GM12878 (cell line): ENCODE results near the gene SBNO1. TPM values are rescaled to one million over a fixed set of nuclear protein-coding genes. Genes with fewer than 3 reads are reported as not detected.

Experiments used
- ATAC-seq: fragments of 200-7000 bp; cut with Tn5 transposase; 3 replicates; pipeline ENCODE4 v1.9.1; 2020; ENCODE audit warnings: mild to moderate bottlenecking, moderate library complexity
- BruUV-seq: library from RNA; stranded (reverse); fragments of 400-500 nt; replicated peaks from 2 replicates; lab custom pipeline; 2021; lab: Mats Ljungman, UMichigan
- CTCF ChIA-PET: fragments of 300-600 bp; sonication (Branson Sonifier 250); formaldehyde crosslinking; extraction: SDS; loops from one replicate; lab custom pipeline; 2021; ENCODE audit warnings: inconsistent platforms; lab: Yijun Ruan, JAX
- POLR2A ChIA-PET: fragments of 350-600 bp; formaldehyde crosslinking; extraction: SDS; loops from one replicate; lab custom pipeline; 2021; ENCODE audit warnings: inconsistent platforms; lab: Charles Lee
- RAD21 ChIA-PET: fragments of 300-600 bp; sonication (Branson Sonifier 250); formaldehyde crosslinking; loops from one replicate; lab custom pipeline; 2023; ENCODE audit warnings: antibody characterized with exemption; ENCODE audit not compliant: unreplicated experiment; lab: Charles Lee
- SMC1A ChIA-PET: fragments of 300-600 bp; sonication (Branson Sonifier 250); formaldehyde crosslinking; loops from one replicate; lab custom pipeline; 2023; ENCODE audit not compliant: unreplicated experiment, uncharacterized antibody; lab: Charles Lee
- DNase-seq: peaks from one replicate; pipeline ENCODE4 v3.0.0-alpha.2; 2011; ENCODE audit warnings: low read depth, low spot score
- FAIRE-seq: peaks from 3 replicates; lab custom pipeline; 2011; peaks lifted over from hg19 to GRCh38; lab: Jason Lieb, UNC
- H2AFZ ChIP-seq: 2 replicates; pipeline ENCODE4 v1.6.0; 2011; ENCODE audit warnings: low read depth, low read length, control low read depth; ENCODE audit not compliant: control insufficient read depth
- H3K27ac ChIP-seq: 2 replicates; pipeline ENCODE4 v1.5.1; 2011; ENCODE audit warnings: control low read depth; ENCODE audit not compliant: control insufficient read depth, insufficient read depth
- H3K27me3 ChIP-seq, 2 experiments: replicated peaks in 1 of 2; 2 replicates each; pipeline versions ENCODE4 v1.6.0 to v1.6.1; 2011; ENCODE audit warnings: low read length in 1 of 2; ENCODE audit not compliant: control insufficient read depth in 2 of 2, insufficient read depth in 2 of 2
- H3K36me3 ChIP-seq, 2 experiments: 2 replicates each; pipeline ENCODE4 v1.5.1; 2011; ENCODE audit warnings: low read length in 1 of 2; ENCODE audit not compliant: control insufficient read depth in 2 of 2, insufficient read depth in 2 of 2
- H3K4me1 ChIP-seq: 2 replicates; pipeline ENCODE4 v1.6.1; 2011; ENCODE audit warnings: mild to moderate bottlenecking, low read length, moderate library complexity, mixed read lengths; ENCODE audit not compliant: control insufficient read depth, insufficient read depth
- H3K4me2 ChIP-seq: 2 replicates; pipeline ENCODE4 v1.6.0; 2011; ENCODE audit warnings: control low read depth; ENCODE audit not compliant: control insufficient read depth, insufficient read depth
- H3K4me3 ChIP-seq: fragments of 200-600 bp; sonication (generic); 2 replicates; pipeline ENCODE4 v1.5.1; 2016
- H3K79me2 ChIP-seq: 2 replicates; pipeline ENCODE4 v1.6.0; 2011; ENCODE audit warnings: low read length; ENCODE audit not compliant: control insufficient read depth, insufficient read depth
- H3K9ac ChIP-seq: 2 replicates; pipeline ENCODE4 v1.8.0; 2011; ENCODE audit warnings: low read length, control low read depth, mixed read lengths; ENCODE audit not compliant: control insufficient read depth, insufficient read depth
- H3K9me3 ChIP-seq: replicated peaks from 3 replicates; pipeline ENCODE4 v1.5.1; 2011; ENCODE audit warnings: mild to moderate bottlenecking, low read length; ENCODE audit not compliant: control insufficient read depth, insufficient read depth
- H4K20me1 ChIP-seq: 2 replicates; pipeline ENCODE4 v1.6.0; 2011; ENCODE audit not compliant: control insufficient read depth, insufficient read depth
- ASH2L ChIP-seq: fragments of 300-600, 200-600 bp; sonication (generic); IDR thresholded peaks from 2 replicates; pipeline ENCODE4 v1.6.1; 2017; ENCODE audit warnings: low read depth, mild to moderate bottlenecking, borderline replicate concordance
- BACH1 ChIP-seq: fragments of 450-650 bp; IDR thresholded peaks from 2 replicates; pipeline ENCODE4 v1.6.1; 2017; ENCODE audit warnings: mild to moderate bottlenecking, borderline replicate concordance
- CREB1 ChIP-seq: IDR thresholded peaks from 2 replicates; pipeline ENCODE4 v1.6.1; 2012; ENCODE audit warnings: low read depth, mild to moderate bottlenecking, inconsistent platforms
- LARP7 ChIP-seq: fragments of 450-650 bp; IDR thresholded peaks from 2 replicates; pipeline ENCODE4 v1.6.1; 2017; ENCODE audit warnings: mild to moderate bottlenecking
- POLR2A ChIP-seq: IDR thresholded peaks from 2 replicates; pipeline ENCODE4 v1.6.1; 2011; ENCODE audit warnings: low read depth, mild to moderate bottlenecking, low read length
- SPI1 ChIP-seq: IDR thresholded peaks from 2 replicates; pipeline ENCODE4 v1.6.1; 2011; ENCODE audit warnings: low read depth, mild to moderate bottlenecking, low read length, moderate library complexity, borderline replicate concordance; ENCODE audit not compliant: insufficient read depth
- SUPT20H ChIP-seq: IDR thresholded peaks from 2 replicates; pipeline ENCODE4 v1.6.1; 2011; ENCODE audit warnings: low read depth, mild to moderate bottlenecking, low read length, moderate library complexity, borderline replicate concordance; ENCODE audit not compliant: control insufficient read depth
- USF2 ChIP-seq: IDR thresholded peaks from 2 replicates; pipeline ENCODE4 v1.6.1; 2011; ENCODE audit warnings: low read depth, low read length, improper control_type of control experiment, borderline replicate concordance
- ZNF622 ChIP-seq: fragments of 450-650 bp; IDR thresholded peaks from 2 replicates; pipeline ENCODE4 v1.6.1; 2017; ENCODE audit warnings: mild to moderate bottlenecking, inconsistent platforms
- ZZZ3 ChIP-seq: IDR thresholded peaks from 2 replicates; pipeline ENCODE4 v1.6.1; 2011; ENCODE audit warnings: low read depth; ENCODE audit not compliant: control insufficient read depth, insufficient read length
- WGBS: methylation state at CpG from one replicate; pipeline ENCODE4 v1.1.6; 2016; ENCODE audit warnings: low lambda C conversion rate; ENCODE audit not compliant: insufficient replicate concordance, insufficient coverage; ENCODE audit errors: missing lambda C conversion rate; 5-methylcytosine and 5-hydroxymethylcytosine counted together
- in situ Hi-C: fragments of 300-500 bp; cut with MboI; formaldehyde crosslinking; loops from 9 replicates; pipeline ENCODE4 v1.14.3; 2018; ENCODE audit warnings: mixed read lengths
- intact Hi-C: fragments of 100-400 bp; cut with micrococcal nuclease; formaldehyde crosslinking; loops from one replicate; pipeline ENCODE4 v1.14.2; 2022; ENCODE audit not compliant: unreplicated experiment
- polyA plus RNA-seq, 11 experiments: library from polyadenylated mRNA; depleted of rRNA in 4 of 11; unstranded in 6 of 11; stranded (reverse) in 5 of 11; fragments of >200 nt; fragmentation: Nextera tagmentation in 4 of 11; fragmentation: Illumina TruSeq in 1 of 11; extraction: Ambion mirVana in 4 of 11; extraction: Trizol in 1 of 11; gene quantifications; 1 replicate in 1 of 11; 2 replicates in 10 of 11; pipeline versions ENCODE4 v1.2.1 to v1.2.3, GENCODE V29; 2011 to 2016; ENCODE audit warnings: inconsistent platforms in 2 of 11, missing spikeins in 2 of 11, low read depth in 1 of 11
- total RNA-seq, 4 experiments: library from RNA; depleted of rRNA in 3 of 4; stranded (reverse); fragments of >200 nt in 3 of 4; fragmentation: Illumina TruSeq in 1 of 4; extraction: Trizol in 1 of 4; gene quantifications; 2 replicates each; pipeline versions ENCODE4 v1.2.1 to v1.2.3, GENCODE V29; 2013 to 2021
- TF ChIP-seq, protein P1 (sequence below): fragments of 450-650 bp; IDR thresholded peaks from 2 replicates; pipeline ENCODE4 v1.6.1; 2017; ENCODE audit warnings: borderline replicate concordance
- TF ChIP-seq, protein P2 (sequence below): IDR thresholded peaks from 2 replicates; pipeline ENCODE4 v1.6.1; 2012; ENCODE audit warnings: mild to moderate bottlenecking, low read depth, low read length

The SBNO1 gene
- total and polyA plus RNA-seq, 10 of the 15 experiments (the other 5 are each of a cell fraction or from before 2014, with no cell fraction given), result 7.5 to 39.7 (median 20.9) TPM

DNA sequence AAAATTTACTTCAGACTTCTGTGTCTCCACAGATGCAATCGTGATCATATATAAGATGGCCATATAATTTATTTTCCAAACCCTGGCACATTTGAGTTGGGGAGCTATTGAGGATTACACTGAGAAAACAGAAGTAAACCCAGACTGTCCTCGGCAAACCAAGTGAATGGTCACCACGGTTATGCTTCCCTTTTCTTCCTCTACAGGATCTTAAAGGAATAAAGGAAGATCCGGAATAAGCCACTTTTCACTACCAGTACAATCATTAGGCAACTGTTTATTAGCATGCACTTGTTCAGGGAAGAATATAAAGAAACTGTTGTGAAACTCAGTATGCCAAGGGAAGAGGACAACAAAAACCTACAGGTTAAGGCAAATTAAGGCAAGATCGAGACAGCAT, 27.6 kb downstream of the SBNO1 start:
- Histone ChIP-seq H2AFZ (no peak overlapping the region), H3K4me2 (no peak overlapping the region), H3K27me3 (no peaks in the 10 kb centered on the region), H3K79me2 (no peaks in the 10 kb centered on the region; the same call in 1 of the 2 replicates), H3K4me3 (no peak overlapping the region), H4K20me1 (no peaks in the 10 kb centered on the region; the same call in 1 of the 2 replicates), H3K27ac (no peak overlapping the region), H3K9ac (no peak overlapping the region), H3K36me3 (peaks cover 7 to 31% of the 10 kb centered on the region in 2 experiments), H3K4me1 (peaks cover 17% of the 10 kb centered on the region), H3K9me3 (no peaks in the 10 kb centered on the region)
- DNase-seq, result no peak
- in situ Hi-C loops, result no loop called here
- SMC1A ChIA-PET, result interaction anchor here (2.1 to 3.2 kb wide), 2 partner anchors 8 to 132 kb away, joined by 9 to 13 read pairs; no protein-coding TSS in a partner anchor
- WGBS, result 70% methylated on average over 5 of the region's 5 CpGs
- BruUV-seq, result no TSS peak
- ATAC-seq, result no peak
- CTCF ChIA-PET, result no interaction called here
- RAD21 ChIA-PET, result no interaction called here
- POLR2A ChIA-PET, result no interaction called here
- intact Hi-C loops, result no loop called here
- no peak for TF ChIP-seq SUPT20H
- no peak for TF ChIP-seq SPI1
- FAIRE-seq, result no peak

- in situ Hi-C loops, result no loop called here
- no peak for ATAC-seq
- H2AFZ ChIP-seq, result no peak overlapping the region
- FAIRE-seq, result no peak
- H3K4me2 ChIP-seq, result no peak overlapping the region; the same call in 1 of the 2 replicates
- no peak for DNase-seq
- H3K9me3 ChIP-seq, result no peaks in the 10 kb centered on the region
- intact Hi-C loops, result no loop called here
- H4K20me1 ChIP-seq, result no peaks in the 10 kb centered on the region; the same call in 1 of the 2 replicates
- TSS peak; percentile 17 for BruUV-seq
- H3K4me1 ChIP-seq, result peaks cover 17% of the 10 kb centered on the region
- H3K79me2 ChIP-seq, result no peaks in the 10 kb centered on the region; the same call in 1 of the 2 replicates
- 90% methylated on average over 8 of the region's 8 CpGs for WGBS
- H3K4me3 ChIP-seq, result no peak overlapping the region
- ChIA-PET SMC1A (interaction anchor here (0.7 to 3.2 kb wide), 4 partner anchors 9 to 132 kb away, joined by 3 to 13 read pairs (median 6); no protein-coding TSS in a partner anchor), CTCF (no interaction called here), POLR2A (interaction anchor here (0.6 kb wide), 1 partner anchor 33 kb away, joined by 3 read pairs; no protein-coding TSS in a partner anchor), RAD21 (no interaction called here)
- H3K27me3 ChIP-seq, result no peaks in the 10 kb centered on the region
- no peak overlapping the region for H3K27ac ChIP-seq
- no peak overlapping the region for H3K9ac ChIP-seq
- peaks cover 7 to 27% of the 10 kb centered on the region in 2 experiments for H3K36me3 ChIP-seq
- TF ChIP-seq BACH1, result no peak
- TF ChIP-seq, protein P1, sequence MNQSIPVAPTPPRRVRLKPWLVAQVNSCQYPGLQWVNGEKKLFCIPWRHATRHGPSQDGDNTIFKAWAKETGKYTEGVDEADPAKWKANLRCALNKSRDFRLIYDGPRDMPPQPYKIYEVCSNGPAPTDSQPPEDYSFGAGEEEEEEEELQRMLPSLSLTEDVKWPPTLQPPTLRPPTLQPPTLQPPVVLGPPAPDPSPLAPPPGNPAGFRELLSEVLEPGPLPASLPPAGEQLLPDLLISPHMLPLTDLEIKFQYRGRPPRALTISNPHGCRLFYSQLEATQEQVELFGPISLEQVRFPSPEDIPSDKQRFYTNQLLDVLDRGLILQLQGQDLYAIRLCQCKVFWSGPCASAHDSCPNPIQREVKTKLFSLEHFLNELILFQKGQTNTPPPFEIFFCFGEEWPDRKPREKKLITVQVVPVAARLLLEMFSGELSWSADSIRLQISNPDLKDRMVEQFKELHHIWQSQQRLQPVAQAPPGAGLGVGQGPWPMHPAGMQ, result no peak
- TF ChIP-seq POLR2A, result no peak
- no peak for TF ChIP-seq ZNF622
- no peak for TF ChIP-seq ZZZ3
- no peak for TF ChIP-seq CREB1
- TF ChIP-seq USF2, result no peak
- no peak for TF ChIP-seq ASH2L
- TF ChIP-seq LARP7, result no peak
- TF ChIP-seq, protein P2, sequence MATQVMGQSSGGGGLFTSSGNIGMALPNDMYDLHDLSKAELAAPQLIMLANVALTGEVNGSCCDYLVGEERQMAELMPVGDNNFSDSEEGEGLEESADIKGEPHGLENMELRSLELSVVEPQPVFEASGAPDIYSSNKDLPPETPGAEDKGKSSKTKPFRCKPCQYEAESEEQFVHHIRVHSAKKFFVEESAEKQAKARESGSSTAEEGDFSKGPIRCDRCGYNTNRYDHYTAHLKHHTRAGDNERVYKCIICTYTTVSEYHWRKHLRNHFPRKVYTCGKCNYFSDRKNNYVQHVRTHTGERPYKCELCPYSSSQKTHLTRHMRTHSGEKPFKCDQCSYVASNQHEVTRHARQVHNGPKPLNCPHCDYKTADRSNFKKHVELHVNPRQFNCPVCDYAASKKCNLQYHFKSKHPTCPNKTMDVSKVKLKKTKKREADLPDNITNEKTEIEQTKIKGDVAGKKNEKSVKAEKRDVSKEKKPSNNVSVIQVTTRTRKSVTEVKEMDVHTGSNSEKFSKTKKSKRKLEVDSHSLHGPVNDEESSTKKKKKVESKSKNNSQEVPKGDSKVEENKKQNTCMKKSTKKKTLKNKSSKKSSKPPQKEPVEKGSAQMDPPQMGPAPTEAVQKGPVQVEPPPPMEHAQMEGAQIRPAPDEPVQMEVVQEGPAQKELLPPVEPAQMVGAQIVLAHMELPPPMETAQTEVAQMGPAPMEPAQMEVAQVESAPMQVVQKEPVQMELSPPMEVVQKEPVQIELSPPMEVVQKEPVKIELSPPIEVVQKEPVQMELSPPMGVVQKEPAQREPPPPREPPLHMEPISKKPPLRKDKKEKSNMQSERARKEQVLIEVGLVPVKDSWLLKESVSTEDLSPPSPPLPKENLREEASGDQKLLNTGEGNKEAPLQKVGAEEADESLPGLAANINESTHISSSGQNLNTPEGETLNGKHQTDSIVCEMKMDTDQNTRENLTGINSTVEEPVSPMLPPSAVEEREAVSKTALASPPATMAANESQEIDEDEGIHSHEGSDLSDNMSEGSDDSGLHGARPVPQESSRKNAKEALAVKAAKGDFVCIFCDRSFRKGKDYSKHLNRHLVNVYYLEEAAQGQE, result no peak
Measured at GRCh38 chr12:123336530-123336929, 28.1 kb downstream of the SBNO1 start.
